HL-60 (cell line): ENCODE results near the gene ALOXE3.

Source experiments
- DNase-seq, 2 experiments: peaks; one replicate each; pipeline ENCODE4 v3.0.0-alpha.2; 2010 to 2020; ENCODE audit warnings: low read depth in 1 of 2, low spot score in 1 of 2
- H3K27ac ChIP-seq: fragments of 250-450 bp; sonication (Bioruptor Pico); replicated peaks from 2 replicates; pipeline ENCODE4 v1.5.1; 2020; ENCODE audit warnings: mild to moderate bottlenecking, moderate library complexity
- H3K27me3 ChIP-seq: fragments of 250-450 bp; sonication (Bioruptor Pico); 2 replicates; pipeline ENCODE4 v1.5.1; 2021; ENCODE audit warnings: mild to moderate bottlenecking, moderate library complexity; ENCODE audit not compliant: insufficient read depth, poor library complexity, severe bottlenecking
- H3K4me3 ChIP-seq: replicated peaks from 2 replicates; pipeline ENCODE4 v1.5.1; 2011; ENCODE audit warnings: mild to moderate bottlenecking, control low read depth, low read length; ENCODE audit not compliant: insufficient read depth
- GABPA ChIP-seq: IDR thresholded peaks from 2 replicates; pipeline ENCODE4 v1.6.1; 2012; ENCODE audit warnings: low read depth
- POLR2AphosphoS5 ChIP-seq: IDR thresholded peaks from 2 replicates; pipeline ENCODE4 v1.6.1; 2012; ENCODE audit warnings: low read depth
- SPI1 ChIP-seq: IDR thresholded peaks from 2 replicates; pipeline ENCODE4 v1.6.1; 2012; ENCODE audit warnings: low read depth, mild to moderate bottlenecking, borderline replicate concordance
- TF ChIP-seq, protein P1 (sequence below): IDR thresholded peaks from one replicate; pipeline ENCODE4 v1.5.1; 2011; ENCODE audit warnings: low read length, control low read depth, inconsistent platforms; ENCODE audit not compliant: insufficient read depth
- TF ChIP-seq, protein P2 (sequence below): IDR thresholded peaks from 2 replicates; pipeline ENCODE4 v1.6.1; 2012; ENCODE audit warnings: low read depth; ENCODE audit not compliant: insufficient replicate concordance

The ALOXE3 gene

DNA sequence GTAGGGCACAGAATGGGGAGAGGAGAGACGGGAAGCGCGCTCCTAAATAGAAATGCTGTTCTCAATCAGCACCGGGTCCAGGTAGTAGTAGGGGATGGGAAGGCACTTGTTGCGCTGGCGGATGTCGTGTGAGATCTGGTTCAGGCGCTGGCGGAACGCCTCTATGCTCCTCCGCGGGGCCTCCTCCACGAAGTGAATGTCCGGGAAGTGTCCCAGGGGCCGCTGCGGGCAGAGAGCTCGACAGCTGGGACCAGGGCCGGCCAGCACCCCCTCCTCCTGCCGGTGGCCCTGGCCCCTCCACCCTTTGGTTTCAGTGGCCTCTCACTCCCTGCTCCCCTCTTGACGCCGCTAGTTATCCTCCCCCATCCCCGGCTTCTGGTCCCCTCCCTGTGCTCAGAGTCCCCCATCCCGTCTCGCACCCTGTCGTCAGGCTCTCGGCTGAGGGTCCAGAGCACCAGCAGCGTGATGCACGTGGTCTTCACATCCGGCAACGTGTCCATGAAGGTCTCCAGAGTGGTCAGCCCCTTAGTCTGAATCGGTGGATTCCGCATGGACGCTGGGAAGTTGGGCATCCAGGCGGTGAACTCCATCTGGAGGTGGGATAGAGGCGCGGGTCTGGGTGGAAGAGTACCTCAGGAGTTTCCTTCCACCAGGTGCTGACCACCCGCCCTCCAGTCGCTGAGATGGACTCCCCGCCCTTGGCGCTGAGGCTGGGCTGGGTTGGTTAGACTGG, 45.4 kb downstream of the ALOXE3 start:
- Histone ChIP-seq H3K27me3 (no peaks in the 10 kb centered on the region), H3K4me3 (no peak overlapping the region), H3K27ac (no peak overlapping the region)
- TF ChIP-seq, protein P1, sequence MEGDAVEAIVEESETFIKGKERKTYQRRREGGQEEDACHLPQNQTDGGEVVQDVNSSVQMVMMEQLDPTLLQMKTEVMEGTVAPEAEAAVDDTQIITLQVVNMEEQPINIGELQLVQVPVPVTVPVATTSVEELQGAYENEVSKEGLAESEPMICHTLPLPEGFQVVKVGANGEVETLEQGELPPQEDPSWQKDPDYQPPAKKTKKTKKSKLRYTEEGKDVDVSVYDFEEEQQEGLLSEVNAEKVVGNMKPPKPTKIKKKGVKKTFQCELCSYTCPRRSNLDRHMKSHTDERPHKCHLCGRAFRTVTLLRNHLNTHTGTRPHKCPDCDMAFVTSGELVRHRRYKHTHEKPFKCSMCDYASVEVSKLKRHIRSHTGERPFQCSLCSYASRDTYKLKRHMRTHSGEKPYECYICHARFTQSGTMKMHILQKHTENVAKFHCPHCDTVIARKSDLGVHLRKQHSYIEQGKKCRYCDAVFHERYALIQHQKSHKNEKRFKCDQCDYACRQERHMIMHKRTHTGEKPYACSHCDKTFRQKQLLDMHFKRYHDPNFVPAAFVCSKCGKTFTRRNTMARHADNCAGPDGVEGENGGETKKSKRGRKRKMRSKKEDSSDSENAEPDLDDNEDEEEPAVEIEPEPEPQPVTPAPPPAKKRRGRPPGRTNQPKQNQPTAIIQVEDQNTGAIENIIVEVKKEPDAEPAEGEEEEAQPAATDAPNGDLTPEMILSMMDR = no peak
- TF ChIP-seq SPI1 (no peak), GABPA (no peak), POLR2AphosphoS5 (no peak)
- TF ChIP-seq, protein P2, sequence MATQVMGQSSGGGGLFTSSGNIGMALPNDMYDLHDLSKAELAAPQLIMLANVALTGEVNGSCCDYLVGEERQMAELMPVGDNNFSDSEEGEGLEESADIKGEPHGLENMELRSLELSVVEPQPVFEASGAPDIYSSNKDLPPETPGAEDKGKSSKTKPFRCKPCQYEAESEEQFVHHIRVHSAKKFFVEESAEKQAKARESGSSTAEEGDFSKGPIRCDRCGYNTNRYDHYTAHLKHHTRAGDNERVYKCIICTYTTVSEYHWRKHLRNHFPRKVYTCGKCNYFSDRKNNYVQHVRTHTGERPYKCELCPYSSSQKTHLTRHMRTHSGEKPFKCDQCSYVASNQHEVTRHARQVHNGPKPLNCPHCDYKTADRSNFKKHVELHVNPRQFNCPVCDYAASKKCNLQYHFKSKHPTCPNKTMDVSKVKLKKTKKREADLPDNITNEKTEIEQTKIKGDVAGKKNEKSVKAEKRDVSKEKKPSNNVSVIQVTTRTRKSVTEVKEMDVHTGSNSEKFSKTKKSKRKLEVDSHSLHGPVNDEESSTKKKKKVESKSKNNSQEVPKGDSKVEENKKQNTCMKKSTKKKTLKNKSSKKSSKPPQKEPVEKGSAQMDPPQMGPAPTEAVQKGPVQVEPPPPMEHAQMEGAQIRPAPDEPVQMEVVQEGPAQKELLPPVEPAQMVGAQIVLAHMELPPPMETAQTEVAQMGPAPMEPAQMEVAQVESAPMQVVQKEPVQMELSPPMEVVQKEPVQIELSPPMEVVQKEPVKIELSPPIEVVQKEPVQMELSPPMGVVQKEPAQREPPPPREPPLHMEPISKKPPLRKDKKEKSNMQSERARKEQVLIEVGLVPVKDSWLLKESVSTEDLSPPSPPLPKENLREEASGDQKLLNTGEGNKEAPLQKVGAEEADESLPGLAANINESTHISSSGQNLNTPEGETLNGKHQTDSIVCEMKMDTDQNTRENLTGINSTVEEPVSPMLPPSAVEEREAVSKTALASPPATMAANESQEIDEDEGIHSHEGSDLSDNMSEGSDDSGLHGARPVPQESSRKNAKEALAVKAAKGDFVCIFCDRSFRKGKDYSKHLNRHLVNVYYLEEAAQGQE = no peak
- no peak for DNase-seq

DNA sequence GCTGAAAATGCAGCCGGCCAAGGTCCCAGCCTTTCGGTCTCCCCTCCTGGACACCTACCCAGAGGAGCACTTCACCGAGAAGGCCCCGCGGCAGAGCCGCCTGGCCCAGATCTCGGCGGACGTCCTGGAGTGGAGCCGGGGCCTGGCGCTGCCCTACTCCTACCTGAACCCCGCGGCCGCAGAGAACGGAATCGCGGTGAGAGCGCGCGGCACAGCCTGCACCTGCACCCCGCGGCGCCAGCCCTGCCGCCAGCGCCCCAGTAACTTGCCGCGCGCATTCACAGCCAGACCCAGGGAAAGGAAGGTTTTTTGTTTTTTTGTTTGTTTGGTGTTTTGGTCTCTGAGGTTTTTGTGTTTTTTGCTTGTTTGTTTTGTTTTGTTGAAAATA, 46.0 kb downstream of the ALOXE3 start:
- H3K4me3 ChIP-seq = no peak overlapping the region
- no peak for DNase-seq
- TF ChIP-seq SPI1 (no peak), GABPA (no peak), POLR2AphosphoS5 (no peak)
- TF ChIP-seq, protein P1 = no peak
- TF ChIP-seq, protein P2 = no peak
- no peaks in the 10 kb centered on the region for H3K27me3 ChIP-seq
- H3K27ac ChIP-seq = no peak overlapping the region

DNA sequence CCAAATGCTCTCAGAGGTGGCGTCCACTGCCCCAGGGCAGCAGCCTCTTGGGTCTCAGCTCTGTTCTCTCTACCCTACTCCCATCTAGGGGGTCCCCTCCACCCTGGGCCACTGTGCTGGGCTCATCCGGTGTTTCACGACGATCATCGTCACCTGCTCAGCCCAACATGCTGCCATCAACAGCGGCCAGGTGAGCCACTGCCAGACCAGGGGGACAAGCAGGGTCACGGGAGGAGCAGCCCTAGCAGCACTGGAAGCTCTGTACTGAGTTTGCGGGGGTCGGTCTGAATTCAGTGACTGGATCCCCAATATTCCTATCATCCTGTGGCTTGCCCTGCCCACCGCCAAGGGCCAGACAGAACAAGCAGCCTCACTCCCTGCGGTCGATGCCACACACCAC, 46.8 kb downstream of the ALOXE3 start:
- TF ChIP-seq GABPA = no peak
- no peak for TF ChIP-seq SPI1
- TF ChIP-seq, protein P2 = no peak
- TF ChIP-seq, protein P1 = no peak
- TF ChIP-seq POLR2AphosphoS5 = no peak
- Histone ChIP-seq H3K4me3 (no peak overlapping the region), H3K27me3 (no peaks in the 10 kb centered on the region), H3K27ac (no peak overlapping the region)
- no peak for DNase-seq
